Fibroblast of skin of right biceps (primary cell): ENCODE results near the gene C3orf70.

Source experiments
- DNase-seq: peaks from one replicate; pipeline ENCODE4 v3.0.0-alpha.2; 2013

The C3orf70 gene

DNA sequence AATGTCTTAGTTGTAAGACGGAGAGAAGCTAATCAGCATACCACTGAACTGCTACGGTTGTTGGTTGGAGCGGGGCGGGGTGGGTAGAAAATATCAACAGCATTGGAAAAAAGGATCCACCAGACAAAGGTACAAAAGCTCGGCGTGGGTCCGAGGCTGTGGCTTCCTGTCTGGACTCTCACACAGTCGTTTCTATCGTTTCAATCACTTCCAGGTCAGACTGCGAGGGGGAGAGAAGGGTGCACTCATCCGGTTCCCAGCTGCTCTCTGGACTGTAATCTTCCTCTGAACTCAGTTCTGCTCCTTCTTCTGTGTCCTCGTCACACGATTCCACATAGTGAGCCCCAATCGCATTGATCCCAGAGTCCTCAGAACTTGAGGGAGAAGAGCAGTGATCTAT, 70.0 kb downstream of the C3orf70 start:
- DNase-seq, result no peak

DNA sequence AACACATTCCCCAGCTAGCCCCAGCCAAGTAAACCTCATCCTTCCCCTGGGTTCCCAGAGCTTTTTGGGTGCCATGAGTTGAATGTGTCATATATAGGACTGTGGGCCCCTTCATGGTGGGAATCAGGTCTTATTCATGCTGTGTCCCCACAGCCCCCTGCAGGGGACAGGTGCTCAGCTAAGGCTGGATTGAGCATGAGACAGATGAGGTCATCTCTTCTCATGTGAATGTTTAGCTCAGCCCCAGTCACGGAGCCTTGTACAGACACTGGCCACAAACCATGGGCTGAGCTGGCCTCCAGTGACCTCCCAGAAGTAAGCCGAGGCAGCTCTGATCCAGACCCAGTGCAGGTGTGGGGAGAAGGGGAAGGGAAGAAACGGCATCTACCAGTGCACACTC, 70.7 kb downstream of the C3orf70 start:
- DNase-seq, result no peak

DNA sequence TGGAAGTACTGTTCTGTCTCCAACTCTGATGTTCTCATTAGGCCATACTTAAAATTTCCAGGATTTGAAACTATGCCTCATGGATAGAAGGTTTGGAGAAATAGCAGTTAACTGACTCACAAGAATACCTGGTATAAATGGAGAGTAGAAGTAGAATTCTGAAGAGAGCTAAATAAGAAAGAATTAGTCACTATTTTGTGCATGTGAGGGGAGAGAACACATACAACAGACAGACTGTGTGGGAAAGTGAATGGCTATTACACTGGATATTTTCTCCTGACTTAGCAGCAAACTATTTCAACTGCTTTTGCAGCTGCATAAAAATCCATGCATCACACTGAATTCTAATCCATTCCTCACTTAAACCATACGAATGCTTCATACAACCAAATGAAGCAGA, 71.3 kb downstream of the C3orf70 start:
- DNase-seq, result peak; percentile 45

DNA sequence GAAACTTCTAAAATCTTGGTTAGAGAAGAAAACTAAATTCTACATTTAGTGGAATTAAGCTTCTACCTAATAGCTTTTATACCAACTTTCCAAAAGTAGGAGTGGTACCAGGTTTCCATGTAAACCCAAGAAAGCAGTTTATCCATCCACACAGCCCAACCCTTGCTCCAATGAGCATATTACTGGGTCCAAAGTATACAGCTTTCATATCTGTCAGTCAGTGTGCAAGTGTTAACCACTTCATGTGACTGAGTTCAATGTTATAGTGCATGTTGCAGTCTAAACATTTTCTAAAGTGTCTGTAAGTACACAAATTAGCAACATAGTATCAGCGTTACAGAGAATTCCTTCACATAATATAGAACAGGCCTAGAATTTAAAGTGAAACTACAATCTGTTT, 73.2 kb downstream of the C3orf70 start:
- no peak for DNase-seq

DNA sequence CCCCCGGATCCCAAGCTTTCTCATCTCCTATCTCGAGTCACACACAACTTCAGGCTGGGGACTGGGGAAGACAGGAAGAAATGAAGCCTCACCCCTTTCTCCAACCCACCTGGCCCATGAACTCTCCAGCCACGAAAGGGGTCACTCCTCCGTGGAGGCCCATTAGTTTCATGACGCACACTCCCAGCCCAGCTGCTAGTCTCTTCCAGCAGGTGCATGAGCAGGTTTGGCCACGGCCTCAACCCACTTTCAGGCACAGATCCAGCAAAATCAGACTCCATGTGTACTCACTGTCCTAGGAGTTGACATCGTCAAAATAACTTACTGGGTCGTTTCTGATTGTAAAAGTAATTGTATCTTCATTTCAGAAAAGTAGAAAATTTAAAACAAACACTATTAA, 76.6 kb downstream of the C3orf70 start:
- DNase-seq, result no peak

DNA sequence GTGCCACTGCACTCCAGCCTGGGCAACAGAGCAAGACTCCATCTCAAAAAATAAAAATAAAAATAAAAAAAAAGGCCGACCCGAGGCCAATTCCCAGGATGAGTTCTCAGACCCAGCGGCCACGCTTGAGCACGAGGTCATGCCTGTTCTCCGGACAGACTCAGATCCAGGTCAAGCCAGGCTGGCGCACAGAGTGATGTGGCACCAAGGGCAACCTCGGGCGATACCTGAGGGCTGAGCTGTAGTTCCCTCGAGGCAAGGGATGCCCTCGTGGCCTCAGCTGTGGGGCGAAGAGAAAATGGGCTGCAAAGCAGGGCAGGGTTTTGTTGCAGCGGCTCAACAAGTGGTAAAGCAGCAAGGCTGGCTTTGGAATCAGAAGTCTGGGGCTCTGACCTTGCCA, 77.3 kb downstream of the C3orf70 start:
- DNase-seq, result no peak

DNA sequence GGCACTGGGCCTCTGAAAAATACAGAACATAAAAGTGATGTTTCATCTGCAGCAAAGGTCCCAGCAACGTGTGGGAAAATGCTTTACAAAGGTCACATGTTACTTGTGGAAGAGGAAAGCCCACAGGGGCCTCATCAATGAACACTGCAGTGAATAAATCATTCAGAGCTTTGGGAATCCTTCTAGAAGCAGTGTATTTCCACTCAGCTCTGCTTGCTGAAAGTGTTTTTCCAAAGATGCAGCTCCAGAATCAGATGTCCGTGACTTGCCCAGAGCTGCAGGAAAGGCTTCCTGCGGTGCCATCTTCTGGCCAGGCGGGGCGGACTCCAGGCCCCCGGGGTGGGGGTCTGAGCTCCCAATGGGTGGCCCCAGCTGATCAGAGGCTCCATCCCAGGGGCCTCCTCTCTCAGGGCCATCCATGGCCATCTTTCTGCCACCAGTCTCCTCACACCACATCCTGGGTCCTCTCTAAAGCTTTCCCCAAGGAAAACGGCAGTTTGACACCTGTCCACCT, 81.5 kb downstream of the C3orf70 start:
- DNase-seq, result no peak

DNA sequence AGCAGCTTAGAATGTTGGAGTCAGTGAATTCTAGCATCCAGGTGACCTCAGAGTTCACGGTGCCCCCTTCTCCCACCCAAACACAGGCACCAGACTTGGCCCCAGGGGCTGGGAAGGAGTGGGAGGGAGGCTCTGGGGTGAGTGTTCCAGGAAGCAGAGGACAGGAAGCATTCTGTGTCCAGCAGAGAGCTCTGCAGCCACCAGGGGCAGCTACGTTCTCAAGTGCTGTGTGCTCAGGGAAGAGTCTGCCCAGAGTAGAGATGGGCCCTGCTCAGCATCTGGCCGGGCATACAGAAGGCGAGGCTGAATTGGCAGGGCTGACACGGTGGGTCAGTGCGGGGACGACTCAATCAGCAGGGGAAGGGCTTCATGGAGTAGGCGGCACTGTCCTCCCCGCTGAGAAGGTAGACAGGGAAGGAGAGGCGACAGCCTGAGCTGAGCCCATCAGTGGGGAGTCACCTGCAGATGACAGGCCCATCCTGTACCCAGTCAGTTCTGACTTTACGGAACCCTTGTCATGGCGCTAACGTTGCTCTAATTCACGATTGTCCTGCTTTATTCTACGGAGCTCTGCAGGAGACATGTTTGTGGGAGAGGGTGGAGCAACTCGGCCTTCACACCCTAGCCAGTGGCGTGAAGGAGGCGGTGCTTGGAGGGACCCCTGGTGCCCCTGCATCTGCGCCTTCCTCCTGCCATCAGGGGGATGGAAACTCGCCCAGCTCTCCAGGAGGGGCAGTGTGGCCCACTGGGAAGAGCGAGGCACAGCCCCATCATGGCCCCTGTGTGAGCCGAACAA, 82.2 kb downstream of the C3orf70 start:
- peak; percentile 21 for DNase-seq

DNA sequence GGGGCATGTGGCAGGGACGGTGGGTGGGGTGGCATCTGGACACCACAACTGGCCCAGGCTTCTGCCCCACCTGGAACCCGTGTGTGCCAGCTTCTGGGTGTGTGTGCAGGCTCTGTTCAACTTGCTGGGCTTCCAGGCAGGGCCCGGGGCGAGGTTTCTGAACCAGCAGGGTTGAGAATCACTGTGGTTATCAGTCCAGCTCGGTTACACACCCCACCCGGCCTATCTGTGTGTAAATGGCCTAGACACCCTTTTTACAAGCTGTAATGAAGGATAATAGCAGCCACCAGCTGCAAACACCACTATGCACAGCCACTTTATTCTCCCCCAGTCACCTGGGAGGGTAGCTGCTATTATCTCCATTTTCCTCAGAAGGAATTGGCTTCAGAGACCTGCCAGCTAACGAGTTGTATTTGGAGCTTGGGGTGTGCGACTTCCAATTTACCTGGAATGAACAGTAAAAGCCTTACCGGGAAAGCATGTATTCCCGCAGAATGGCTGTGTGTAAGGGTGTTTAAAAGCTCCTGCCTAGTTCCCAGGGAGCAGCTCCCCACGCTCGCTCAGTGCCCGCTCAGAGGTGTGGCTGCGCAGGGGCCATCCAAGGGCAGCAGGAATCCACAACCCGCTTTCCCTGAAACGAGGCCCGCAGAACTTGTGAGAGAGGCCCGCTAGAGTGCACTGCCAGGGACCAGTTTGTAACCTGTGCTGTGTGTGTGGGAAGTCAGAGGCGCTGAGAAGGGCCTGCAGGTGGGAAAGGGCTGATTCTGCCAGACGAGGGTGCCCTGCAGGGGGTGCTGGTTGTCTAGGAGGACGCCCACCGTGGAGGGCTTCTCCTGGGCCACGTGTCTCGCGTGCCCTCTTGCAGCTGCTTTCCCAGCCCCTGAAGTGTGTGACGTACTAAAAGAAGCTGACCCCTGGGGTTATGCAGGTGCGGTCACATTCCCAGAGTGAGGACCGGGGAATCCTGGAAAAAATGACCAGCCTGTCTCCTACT, 83.5 kb downstream of the C3orf70 start:
- DNase-seq, result peak; percentile 5

DNA sequence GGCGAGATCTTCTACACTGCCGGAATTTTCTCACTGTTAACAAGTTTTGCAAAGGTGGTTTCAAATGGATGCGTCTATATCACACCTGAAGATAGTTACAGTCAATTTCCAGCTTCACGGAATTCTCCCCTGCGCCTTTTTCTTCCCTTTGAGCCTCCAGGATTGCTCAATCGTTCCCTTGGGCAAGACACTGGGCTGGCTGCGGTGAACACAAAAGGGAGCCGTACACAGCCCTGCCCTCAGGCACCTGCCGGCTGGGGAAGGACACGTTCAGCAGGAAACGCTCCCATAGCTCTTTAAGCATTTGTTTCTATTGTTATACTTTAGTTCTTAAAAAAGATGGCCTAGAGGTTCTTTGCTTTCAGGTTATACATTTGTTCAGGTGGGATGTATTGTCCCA, 85.7 kb downstream of the C3orf70 start:
- DNase-seq, result no peak

DNA sequence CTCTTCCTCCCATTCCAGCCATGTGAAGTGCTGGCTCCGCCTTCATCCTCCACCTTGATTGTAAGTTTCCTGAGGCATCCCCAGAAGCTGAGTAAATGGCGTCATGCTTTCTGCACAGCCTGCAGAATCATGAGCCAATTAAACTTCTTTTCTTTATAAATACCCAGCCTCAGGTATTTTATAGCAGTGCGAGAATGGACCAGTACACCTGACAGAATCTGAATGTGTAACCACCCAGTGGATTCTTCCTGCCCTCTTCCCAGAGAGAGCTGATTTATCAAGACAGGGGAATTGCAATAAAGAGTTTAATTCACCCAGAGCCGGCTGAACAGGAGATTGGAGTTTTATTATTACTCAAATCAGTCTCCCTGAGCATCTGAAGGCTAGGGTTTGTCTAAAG, 86.6 kb downstream of the C3orf70 start:
- no peak for DNase-seq

DNA sequence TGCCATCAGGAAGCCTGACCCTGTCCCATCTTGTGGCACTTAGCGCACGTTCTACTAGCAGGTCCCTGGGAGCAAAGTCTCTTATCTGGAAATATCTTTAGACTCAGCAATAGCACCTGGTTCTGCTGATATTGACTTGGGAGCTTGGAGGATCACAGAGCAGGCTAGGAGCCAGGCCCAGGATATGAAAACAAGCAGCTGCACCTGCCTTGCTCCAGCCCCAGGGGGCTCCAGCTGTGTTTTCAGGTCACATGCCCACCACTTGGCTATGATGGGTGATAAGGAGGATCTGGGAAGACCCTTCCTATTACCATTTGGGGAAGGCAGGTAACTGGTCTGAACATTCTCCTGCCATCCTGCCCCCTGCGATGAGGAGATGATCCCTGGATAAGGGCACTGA, 87.8 kb downstream of the C3orf70 start:
- no peak for DNase-seq

DNA sequence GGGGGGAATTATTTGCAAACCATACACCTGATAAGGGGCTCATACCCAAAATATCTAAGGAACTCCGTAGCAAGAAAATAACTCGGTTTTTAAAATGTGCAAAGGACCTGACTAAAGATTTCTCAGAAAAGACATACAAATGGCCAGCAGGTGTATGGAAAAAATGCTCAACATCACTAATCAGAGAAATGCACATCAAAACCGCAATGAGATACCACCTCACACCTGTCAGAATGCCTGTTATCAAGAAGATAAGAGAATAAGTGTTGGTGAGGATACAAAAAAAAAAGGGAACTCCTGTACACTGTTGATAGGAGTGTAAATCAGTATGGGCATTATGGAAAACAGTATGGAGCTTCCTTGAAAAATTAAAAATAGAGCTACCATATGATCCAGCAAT, 89.4 kb downstream of the C3orf70 start:
- DNase-seq, result no peak

DNA sequence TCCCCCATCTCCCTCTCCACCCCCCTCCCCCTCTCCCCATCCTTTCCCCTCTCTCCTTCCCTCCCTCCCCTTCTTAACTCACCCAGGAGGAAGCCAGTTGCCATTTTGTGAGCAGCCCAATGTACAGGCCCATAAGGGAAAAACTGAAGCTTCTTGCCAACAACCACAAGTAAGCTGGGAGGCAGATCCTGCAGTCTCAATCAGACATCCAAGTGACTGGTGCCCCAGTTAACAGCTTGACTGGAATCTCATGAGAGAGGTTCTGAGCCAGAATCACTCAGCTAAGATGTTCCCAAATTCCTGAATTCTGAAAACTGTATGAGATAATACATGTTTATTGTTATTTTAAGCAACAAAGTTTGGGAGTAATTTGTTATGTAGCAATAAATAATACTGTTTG, 90.7 kb downstream of the C3orf70 start:
- no peak for DNase-seq

DNA sequence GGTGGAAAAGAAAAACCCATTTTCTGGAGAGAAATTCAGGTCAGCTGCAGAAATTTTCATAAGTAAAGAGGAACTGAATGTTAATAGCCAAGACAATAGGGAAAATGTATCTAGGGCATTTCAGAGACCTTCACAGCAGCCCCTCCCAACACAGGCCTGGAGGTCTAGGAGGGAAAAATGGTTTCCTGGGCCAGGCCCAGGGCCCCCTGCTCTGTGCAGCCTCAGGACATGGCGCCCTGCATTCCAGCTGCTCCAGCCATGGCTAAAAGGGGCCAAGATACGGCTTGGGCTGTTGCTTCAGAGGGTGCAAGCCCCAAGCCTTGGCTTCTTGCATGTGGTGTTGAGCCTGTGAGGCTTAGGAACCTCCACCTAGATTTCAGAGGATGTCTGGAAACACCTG, 92.2 kb downstream of the C3orf70 start:
- DNase-seq, result no peak

DNA sequence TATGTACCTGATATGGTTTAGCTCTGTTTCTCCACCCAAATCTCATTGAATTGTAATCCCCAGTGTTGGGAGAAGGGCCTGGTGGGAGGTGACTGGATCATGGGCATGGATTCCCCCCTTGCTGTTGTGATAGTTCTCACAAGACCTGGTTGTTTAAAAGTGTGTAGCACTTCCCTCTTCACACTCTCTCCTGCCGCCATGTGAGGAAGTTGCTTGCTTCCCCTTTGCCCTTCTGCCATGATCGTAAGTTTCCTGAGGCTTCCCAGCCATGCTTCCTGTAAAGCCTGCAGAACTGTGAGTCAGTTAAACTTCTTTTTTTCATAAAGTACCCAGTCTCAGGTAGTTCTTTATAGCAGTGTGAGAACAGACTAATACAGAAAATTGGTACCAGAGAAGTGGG, 93.1 kb downstream of the C3orf70 start:
- DNase-seq, result no peak

DNA sequence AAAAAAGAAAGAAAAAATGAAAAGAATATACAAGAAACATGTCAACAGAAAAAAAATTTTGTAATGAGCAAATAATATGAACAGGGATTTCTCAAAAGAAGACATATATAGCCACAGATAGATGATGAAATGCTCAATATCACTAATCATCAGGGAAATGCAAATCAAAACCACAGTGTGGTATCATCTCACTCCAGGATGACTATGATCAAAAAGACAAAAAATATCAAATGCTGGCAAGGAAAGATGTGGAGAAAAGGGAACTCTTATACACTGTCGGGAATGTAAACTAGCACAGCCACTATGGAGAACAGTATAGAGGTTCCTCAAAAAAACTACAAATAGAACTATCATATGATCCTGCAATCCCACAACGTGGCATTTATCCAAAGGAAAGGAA, 94.1 kb downstream of the C3orf70 start:
- no peak for DNase-seq

DNA sequence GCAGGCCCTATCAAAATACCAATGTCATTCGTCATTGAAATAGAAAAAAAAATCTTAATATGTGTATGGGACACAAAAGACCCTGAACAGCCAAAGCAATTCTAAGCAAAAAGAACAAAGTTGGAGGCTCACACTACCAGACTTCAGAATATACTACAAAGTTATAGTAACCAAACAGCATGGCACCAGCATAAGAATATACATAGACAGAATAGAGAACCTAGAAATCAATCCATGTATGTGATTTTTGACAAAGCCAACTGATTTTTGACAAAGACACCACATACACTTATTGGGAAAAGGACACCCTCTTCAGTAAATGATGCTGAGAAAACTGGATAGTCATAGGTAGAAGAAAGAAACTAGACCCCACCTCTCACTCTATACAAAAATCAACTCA, 95.0 kb downstream of the C3orf70 start:
- DNase-seq, result no peak

DNA sequence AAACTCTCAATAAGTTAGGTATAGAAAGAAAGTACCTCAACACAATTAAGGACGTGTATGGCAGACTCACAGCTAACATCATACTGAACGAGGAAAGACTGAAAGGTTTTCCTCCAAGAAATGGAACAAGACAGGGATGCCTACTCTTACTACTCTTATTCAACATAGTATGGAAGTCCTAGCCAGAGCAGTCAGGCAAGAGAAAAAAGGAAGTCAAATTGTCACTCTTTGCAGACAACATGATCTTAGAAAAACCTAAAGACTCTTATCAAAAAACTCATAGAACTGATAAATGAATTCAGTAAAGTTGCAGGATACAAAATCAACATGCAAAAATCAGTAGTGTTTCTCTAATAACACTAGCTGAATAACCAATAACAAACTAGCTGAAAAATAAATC, 96.0 kb downstream of the C3orf70 start:
- DNase-seq, result no peak

DNA sequence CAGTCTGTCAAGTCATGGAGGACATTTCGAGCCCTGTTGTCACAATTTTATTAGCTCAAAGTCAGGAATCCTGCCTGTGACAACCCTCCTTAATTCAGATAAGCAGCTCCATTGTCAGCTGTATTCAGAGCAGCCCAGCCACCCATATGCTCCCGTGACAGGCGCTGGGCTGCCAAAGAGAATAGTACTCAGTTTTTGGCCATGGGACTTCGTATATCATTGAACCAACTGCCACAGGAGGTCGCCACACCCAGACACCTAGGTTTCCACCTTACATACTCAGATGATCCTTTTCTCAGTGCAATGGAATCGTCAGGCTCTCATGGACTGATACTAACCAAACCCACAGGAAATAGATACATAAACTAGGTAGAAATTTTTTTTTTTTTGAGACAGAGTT, 100.2 kb downstream of the C3orf70 start:
- no peak for DNase-seq

DNA sequence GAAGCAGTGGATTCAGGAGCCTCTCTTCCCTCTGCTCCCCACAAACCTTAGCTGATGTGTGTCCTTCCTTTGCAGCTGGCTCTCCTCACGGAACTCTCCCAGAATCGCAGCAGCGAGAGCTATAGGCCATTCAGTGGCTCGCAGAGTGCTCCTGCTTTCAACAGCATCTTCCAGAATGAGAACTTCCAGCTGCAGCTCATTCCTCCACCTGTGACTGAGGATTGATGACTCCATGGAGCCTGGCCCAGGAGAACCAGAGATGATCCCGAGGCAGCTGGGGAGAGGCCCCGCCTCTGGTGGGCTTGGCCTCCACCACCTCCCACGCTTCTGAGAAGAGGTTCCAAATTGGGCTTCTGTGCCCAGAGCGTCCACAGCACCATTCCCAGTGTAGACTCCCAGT, 101.1 kb downstream of the C3orf70 start:
- DNase-seq, result no peak

DNA sequence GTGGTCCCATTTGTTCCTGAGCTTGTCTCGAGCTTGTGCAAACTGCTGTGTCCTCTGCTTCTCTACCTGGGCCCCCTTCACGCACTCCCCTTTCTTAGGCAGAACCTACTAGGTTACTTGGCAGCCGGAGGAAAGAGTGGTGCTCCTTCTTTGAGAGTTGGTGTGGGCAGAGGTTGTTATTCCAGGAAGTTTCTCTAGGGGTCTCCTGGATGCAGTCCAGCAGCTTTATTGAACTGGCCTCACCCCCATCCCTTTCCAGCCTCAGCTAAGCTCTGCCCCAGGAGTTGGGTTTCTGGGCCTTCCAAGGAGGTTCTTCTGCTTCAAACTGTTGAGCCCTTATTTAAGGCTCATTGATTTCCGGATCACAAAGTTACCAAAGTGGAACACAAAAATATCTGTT, 103.2 kb downstream of the C3orf70 start:
- DNase-seq, result no peak

DNA sequence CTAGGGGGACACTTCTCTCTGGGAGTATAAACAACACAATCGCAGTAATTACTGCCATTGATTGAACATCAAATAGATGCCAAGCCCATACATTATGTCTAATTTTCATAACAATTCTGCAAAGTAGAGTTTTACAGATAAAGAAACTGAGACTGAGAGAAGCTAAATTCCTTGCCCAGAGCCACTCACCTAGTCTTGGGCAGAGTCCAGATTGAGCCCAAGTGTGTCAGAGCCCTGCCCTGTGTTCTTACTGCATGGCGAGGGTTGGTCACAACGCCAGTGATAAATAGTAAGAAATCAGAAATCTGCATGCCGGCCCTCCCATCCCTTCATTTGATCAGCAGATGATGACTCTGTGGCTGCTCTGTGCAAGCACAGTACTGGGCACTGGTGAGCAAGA, 106.3 kb downstream of the C3orf70 start:
- DNase-seq, result no peak

DNA sequence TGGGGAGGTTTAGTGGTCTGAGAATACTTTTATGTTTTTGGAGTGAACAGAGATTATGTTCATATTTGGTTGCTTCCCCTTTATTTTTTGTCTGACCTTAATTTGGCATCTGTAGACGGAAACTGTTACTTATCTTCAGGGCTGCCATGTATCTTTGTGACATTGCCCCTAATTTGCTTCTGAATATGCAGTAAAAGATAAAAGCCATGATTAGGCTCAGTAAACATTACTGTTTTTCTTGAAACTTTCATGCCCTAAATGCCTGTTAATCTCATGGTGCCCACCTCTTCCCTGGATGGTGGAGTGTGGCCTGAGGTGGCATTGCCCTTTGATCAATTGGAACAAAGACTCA, 106.7 kb downstream of the C3orf70 start:
- no peak for DNase-seq
